Coronary artery (tissue), 2 donors: Measurements from ENCODE around the gene NDUFAF7.
"Not testable (repeated sequence)": the region's sequence is repeated elsewhere in the genome, so short reads cannot be mapped to it uniquely, and the experiment has no call there.

Experiments used
- DNase-seq: peaks from one replicate; pipeline ENCODE4 v3.0.0-alpha.2; 2017; ENCODE audit warnings: low spot score
- H3K27ac ChIP-seq, 2 donors: fragments of 200-600 bp; sonication (generic); one replicate each; pipeline ENCODE4 v1.5.1; 2016 to 2019
- H3K4me3 ChIP-seq: fragments of 200-600 bp; sonication (generic); 2 replicates; pipeline ENCODE4 v1.5.1; 2016; ENCODE audit warnings: mild to moderate bottlenecking, moderate library complexity
- TF ChIP-seq, protein P1 (sequence below): fragments of 200-600 bp; sonication (generic); IDR thresholded peaks from one replicate; pipeline ENCODE4 v1.5.1; 2019; ENCODE audit warnings: antibody characterized with exemption

NDUFAF7 gene

DNA sequence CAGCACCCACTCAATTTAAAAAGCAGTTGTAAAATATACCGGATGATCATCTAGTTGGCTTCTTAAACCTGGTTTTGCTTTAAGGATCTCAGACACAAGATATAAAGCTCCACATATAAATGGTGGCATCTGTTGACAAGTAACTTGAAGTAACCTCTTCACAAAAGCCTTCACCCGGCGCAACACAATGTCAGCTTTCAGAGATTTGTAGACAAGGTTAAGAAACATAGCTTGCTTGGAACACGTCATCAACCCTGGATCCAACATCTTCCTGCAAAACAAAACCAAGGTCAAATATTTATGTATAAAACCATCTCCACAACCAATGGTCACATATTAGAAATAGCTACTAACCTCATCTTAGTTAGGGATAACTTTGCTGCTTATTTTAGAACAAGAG is 8.3 kb upstream of the NDUFAF7 start:
- TF ChIP-seq, protein P1, sequence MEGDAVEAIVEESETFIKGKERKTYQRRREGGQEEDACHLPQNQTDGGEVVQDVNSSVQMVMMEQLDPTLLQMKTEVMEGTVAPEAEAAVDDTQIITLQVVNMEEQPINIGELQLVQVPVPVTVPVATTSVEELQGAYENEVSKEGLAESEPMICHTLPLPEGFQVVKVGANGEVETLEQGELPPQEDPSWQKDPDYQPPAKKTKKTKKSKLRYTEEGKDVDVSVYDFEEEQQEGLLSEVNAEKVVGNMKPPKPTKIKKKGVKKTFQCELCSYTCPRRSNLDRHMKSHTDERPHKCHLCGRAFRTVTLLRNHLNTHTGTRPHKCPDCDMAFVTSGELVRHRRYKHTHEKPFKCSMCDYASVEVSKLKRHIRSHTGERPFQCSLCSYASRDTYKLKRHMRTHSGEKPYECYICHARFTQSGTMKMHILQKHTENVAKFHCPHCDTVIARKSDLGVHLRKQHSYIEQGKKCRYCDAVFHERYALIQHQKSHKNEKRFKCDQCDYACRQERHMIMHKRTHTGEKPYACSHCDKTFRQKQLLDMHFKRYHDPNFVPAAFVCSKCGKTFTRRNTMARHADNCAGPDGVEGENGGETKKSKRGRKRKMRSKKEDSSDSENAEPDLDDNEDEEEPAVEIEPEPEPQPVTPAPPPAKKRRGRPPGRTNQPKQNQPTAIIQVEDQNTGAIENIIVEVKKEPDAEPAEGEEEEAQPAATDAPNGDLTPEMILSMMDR, result no peak
- H3K27ac ChIP-seq, result no peak overlapping the region
- no peak for DNase-seq
- H3K4me3 ChIP-seq, result no peak overlapping the region

DNA sequence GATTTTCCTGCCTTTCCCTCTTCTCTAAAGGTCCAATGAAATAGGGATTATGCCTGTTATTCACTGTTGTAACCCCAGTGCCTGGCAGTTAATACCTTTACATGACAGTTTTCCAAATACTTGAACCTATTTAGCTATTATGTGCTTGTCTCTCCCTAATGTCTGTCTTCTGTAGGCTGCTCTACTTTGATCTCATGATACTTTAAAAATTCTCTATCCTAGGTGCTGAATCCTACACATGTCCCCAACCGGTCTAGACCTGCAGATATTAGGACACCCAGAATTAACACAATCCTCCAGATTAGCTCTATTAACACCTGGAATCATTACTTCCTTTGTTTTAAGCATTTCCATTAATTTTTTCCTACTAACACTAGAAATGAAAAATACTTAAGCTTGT is 7.4 kb upstream of the NDUFAF7 start:
- TF ChIP-seq, protein P1, result no peak
- Histone ChIP-seq H3K4me3 (no peak overlapping the region), H3K27ac (no peak overlapping the region)
- no peak for DNase-seq

DNA sequence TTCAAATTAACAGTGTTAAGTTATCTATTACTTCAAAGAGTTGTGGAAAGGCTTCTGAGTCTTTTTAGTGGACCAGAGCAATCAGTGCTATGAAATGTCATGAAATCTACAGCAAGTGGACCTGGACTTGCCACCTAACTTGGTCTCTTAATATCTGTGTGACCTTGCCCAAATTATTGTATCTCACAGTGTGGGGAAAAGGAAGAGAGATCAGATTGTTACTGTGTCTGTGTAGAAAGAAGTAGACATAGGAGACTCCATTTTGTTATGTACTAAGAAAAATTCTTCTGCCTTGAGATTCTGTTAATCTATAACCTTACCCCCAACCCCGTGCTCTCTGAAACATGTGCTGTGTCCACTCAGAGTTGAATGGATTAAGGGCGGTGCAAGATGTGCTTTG is 6.3 kb upstream of the NDUFAF7 start:
- not testable (repeated sequence) for DNase-seq, H3K27ac ChIP-seq, H3K4me3 ChIP-seq

DNA sequence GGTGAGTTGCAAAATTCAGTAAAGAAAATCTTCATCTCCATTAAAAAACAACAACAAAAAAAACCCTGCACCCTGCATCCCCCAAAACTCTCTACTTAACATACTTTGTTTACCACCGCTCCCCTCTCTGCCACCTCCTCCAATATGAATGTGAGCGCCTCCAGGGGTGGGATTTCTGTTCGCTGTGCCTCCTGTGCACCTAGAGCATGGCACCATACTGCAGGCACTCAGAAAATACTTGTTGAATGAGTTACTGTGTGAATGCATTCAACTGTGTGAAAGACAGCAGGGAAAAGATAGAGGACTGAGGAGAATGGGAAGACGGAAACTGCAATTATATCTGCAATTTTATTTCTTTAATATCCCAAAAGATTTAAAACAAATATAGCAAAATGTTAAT is 4.6 kb upstream of the NDUFAF7 start:
- no peak for DNase-seq
- Histone ChIP-seq H3K4me3 (no peak overlapping the region), H3K27ac (no peak overlapping the region)
- TF ChIP-seq, protein P1, result no peak

DNA sequence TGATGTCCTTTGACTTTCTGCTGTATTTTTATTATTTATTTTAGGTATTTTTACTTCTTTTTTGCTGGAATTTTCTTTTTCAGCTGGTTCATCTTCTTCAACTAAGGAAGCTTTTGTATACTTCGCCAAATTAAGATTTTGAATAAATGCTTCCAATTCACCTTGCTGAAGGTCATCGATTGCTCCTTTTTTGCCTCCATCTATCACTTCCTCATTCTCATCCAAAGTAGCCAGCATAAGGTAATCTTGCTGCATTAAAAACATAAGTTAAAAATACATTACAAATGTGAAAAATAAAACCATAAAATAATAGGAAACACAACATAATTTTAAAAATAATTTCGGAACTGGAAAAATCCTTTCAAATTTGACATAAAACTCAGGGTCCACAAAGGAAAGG is 2.7 kb upstream of the NDUFAF7 start:
- no peak overlapping the region for H3K27ac ChIP-seq

DNA sequence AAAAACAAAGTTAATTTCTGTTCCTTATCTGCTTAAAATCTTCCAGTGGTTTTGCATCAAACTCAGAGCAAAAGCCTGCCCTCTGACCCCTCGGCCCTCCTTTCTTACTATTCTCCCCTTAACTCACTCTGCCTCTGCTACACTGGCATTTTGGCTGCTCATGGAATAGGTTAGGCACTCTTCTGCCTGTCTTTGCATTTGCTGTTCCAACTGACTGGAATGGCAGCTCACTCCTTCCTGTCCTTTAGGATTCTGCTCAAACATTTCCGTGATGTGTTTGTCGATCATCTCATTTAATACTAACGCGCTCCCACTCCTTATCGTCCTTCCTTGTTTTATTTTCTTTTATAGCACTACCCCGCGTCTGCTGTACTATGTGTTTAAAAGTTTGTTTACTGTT is 877 bp upstream of the NDUFAF7 start:
- TF ChIP-seq, protein P1, result no peak
- DNase-seq, result no peak

More for the DNA sequence above, 2.7 kb upstream of the NDUFAF7 start:
- no peak overlapping the region for H3K4me3 ChIP-seq
- TF ChIP-seq, protein P1, result no peak
- no peak for DNase-seq

DNA sequence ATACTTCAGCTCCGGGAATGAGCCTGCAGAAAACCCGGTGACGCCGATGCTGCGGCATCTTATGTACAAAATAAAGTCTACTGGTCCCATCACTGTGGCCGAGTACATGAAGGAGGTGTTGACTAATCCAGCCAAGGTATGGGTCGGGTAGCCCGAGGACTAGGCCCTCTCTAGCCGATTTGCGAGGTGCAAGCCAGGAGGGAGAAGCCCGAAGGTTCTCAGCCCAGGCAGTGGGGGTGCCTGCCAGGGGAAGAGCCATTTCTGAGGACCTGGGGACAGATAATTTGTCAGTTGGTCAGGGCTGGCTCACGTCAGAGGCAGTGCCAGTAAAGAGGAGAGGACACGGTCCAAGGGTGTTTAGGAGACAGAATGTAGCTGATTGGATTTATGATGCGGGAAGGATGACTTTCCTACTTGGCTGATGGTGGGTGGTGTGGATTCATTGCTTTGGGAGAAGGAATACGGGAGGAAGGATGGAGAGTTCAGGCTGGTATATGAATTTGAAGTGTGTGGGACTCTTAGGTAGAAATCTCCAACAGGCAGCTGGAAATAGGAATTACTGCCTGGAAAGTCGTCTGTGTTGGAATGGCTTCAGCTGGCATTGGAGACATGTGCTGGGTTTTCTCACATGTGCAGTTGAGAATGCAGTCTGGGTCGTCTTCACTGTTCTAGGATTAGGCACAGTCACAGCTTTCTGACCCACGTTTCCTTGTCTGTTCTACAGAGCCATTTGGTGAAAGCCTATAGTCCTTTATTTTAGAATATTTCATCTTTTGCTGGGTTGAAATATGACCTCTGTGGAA is 874 bp downstream of the NDUFAF7 start:
- Histone ChIP-seq H3K4me3 (peak overlapping the region; percentile 80), H3K27ac (peak overlapping the region; percentile 89 to 92)
- DNase-seq, result no peak
- TF ChIP-seq, protein P1, result no peak

More for the DNA sequence above, 877 bp upstream of the NDUFAF7 start:
- Histone ChIP-seq H3K27ac (peak overlapping the region in 1 of 2 donors; percentile 89), H3K4me3 (peak overlapping the region; percentile 80)
